ENCODE data around the gene FGR. TPM values are rescaled to one million over a fixed set of nuclear protein-coding genes. Genes with fewer than 3 reads are reported as not detected.
"Not testable (repeated sequence)": the region's sequence is repeated elsewhere in the genome, so short reads cannot be mapped to it uniquely, and the experiment has no call there.

The FGR gene
- total RNA-seq, 1 donor from 2014 or later = 17.2 TPM

DNA sequence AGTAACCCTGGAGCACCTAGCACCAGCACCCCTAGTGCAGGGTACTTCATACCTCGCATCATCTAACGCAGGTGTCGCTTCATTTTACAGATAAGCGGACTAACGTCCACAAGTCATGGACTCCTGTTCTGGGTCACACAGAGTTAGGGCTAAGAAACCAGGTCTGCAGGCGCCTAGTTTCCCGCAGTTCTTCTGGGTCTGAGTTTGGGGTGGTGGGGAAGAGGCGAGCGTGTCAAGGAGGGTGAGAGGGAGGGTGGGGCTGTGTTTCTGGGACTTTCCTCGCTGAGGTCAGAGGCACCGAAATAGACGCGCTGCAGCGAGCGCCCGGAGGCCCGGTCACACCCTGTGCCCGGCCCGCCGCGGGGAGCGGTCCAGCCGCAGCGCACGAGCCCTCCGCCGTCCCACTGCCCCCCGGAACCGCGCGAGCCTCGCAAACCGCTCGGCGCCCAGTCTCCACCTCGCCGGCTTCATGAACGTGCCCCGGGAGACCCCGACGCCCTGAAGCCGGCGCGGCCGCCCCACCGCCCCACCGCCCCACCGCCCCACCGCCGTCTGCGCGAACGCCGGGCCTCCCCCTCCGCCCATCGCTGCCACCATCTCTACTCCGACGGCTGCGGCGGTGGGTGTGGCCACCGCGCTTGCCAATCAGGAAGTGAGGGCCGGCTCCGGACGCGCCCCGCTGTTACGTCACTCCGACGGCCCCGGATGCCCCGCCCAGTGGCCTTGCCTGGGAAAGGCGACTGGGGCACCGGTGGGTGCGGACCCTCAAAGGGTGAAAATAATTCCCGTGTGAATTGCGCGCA lies 24.7 kb upstream of the FGR start:
- DNase-seq (ENCODE audit: low spot score) = peak; percentile 93

DNA sequence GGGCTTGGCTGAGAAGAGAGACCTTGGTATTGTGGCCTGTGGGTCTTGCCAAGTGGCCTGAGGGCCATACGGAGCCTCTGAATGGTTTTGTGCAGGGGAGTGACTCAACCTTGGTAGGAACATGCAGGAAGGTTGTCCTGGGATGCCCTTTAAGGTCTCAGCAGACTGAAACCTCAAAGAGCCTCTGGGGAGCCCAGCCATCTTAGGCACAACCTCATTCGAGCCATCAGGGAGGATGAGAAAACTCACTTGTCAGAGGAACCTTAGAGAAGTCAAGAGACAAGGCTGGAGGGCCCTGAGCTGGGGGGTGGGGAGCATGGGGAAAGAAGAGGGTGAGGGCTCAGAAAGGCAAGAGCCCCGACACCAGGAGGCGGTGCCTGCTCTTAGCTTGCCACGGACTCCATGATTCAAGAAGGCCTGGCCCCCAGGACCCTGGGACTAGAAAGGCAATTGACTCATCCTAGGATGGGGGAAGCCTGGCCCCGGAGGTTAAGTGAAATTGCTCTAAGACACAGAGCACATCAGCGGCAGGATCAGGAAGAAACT lies 24.0 kb upstream of the FGR start:
- DNase-seq (ENCODE audit: low spot score) = no peak

DNA sequence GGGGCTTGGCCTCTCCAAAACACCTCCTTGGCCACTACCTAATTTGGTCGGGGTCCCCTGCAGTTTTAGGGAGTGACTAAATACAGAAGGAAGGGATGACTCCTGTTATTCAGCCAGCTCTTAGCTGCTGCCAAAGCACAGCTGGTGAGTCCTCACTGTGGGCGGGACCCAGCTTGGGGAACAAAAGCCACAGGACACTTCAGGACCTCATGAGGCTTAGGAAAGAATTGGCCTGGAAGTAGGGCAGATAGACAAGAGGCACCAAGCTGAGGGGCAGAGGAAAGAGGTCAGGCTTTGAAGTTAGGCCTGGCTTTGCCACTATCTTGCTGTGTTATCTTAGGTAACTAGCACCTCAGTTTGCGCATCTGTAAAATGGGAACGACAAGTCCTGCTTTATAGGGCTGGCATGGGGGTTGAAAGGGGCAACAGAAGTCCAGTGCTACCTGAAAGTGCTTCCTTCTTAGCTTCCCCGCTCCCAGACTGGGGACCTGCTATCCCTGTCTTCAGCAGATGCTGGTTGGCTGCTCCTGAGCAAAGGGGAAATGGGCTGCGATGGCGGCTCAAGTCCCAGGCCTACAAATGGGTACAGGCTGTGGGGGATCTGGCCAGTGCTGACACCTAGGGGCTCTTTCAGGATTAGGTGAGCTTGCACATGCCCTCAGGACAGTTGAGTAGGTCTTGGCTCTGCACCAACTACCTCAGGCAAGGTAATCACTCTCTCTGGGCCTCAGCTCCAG lies 21.3 kb upstream of the FGR start:
- no peak for DNase-seq (ENCODE audit: low spot score)

DNA sequence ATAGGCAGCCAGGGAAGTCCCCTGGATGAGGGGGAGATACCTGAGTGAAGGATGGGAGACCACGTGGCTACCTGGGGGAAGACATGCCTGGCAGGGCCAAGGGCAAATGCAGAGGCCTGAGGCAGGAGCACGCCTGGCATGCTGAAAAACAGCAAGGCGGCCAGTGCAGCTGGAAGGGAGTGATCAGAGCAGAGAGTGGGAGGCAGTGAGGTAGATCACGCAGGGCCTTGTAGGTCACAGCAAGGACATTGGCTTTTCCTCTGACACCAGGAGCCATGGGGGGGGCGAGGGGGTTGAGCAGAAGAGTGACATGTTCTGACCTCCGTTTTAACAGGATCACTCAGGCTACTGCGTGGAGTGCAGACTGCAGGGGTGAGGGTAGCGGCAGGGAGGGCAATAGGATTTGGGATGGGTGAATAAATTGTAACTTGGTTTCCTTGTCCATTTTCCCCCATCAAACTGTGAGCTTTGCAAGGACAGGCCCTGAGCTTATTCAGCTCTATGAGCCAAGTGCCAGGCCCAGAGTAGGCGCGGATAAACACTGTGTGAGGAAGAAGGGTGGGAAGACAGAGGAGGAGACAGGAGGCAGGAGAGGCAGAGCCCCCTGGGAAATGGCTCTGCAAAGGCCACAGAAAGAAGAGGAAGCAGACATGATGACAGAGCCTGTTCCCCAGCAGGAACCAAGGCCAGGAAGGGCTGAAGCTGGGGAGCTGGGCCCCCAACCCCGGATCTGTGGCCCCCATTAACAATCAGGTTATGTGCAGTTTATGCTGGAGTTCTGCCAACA lies 20.4 kb upstream of the FGR start:
- no peak for DNase-seq (ENCODE audit: low spot score)

DNA sequence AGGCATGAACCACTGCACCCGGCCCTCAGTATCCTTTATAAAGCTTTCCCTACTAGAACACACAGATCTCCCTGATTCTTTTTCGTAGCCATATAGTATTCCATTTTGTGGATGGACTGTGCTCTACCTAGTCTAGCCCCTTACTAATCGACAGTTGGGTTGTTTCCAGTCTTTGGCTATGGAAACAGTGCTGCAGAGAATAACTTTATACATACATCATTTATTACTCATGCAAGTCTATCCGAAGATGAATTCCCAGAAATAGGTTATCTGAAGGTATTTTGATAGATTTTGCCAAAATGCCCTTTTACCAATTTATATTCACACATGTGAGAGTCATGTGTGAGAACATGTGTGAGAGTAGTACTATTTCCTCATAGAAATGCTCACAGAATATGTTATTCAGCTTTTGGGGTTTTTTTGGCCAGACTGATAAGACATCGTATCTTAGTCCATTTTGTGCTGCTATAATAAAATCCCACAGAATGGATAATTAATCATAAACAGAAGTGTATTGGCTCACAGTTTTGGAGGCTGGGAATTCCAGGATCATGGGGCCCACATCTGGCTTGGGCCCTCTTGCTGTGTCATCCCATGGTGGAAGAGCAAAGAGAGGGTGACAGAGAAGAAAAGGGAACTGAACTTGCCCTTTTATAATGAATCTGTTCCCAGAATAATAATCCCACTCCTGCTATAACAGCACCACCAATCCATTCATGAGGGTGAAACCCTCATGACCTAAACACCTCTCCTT lies 17.3 kb upstream of the FGR start:
- DNase-seq (ENCODE audit: low spot score) = no peak

DNA sequence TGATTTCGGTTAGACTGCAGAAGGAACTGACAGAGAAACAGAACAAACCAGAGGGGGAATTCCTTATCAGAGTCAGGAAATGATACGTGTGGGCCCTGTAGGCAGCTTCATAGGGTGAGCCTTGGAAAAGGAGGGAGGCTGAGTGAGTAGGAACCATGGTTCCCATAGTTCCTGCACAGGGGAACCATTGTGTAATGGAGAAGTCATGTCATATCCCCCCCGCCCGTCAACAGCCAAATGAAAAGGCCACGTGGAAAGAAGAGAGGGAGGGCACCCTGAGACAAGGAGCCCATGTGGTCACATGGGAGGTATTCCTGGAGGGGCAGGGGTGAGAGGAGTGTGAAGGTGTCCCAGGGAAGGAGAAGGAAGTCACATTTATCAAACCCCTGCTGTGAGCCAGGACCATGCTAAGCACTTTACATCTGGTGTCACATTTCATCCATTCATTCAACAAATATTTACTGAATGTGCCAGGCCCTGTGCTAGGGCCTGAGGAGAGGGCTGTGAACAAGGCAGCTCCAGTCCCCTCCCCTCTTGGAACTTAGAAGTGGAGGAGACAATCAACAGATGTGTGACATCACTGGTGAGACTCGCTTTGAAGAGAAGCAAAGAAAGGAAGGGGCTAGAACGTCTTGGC lies 15.7 kb upstream of the FGR start:
- no peak for DNase-seq (ENCODE audit: low spot score)

DNA sequence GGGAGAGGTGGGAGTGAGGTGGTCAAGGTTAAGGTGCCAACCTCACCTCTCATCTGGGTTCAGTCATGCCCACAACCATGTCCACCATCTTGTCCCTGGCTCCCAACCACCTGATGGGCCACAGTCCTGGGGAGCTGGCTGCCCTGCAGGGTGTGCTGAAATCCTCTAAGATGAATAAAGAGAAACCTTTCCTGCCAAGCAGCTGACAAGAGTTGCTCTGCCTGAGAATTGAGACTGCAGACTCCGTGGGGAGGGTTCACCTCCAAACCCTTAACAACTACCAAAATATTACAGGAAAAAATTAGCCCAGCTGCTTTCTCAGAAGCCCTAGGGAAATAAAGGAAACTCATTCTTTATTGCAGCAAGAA lies 15.2 kb upstream of the FGR start:
- no peak for DNase-seq (ENCODE audit: low spot score)

DNA sequence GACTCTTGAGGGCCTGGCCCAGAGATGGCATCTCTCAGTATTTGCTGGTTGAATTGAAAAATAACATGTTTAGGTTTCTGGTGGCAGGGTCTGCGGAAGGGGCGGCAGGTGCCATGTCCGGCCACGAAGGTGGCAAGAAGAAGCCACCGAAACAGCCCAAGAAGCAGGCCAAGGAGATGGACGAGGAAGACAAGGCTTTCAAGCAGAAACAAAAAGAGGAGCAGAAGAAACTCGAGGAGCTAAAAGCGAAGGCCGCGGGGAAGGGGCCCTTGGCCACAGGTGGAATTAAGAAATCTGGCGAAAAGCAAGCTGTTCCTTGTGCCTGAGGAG lies 14.3 kb upstream of the FGR start:
- no peak for DNase-seq (ENCODE audit: low spot score)

DNA sequence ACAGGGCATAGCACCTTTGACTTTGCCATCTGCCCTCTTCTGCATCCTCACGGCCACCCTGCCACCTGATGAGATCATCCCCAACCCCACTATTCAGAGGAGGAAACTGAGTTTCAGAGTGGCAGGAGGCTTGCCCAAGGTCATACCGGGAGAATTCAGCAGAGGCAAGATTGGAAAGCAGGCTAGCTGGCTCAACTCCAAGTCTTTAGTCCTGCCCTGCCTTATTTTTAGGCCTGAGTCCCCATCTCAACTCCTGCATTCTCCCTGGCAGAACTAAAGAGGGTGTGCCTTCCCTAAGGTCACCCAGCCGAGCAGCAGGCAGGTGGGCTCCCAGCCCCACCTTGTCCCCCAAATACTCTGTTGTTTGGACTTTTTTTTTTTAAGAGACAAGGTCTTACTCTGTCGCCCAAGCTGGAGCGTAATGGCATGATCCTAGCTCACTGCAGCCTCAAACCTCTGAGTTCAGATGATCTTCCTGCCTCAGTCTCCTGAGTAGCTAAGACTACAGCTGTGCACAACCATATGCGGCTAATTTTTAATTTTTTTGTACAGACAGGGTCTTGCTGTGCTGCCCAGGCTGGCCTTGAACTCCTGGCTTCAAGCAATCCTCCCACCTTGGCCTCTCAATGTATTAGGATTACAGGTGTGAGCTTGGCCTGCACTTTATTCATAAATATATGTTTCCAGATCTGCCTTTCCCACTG lies 13.8 kb upstream of the FGR start:
- DNase-seq (ENCODE audit: low spot score) = no peak

DNA sequence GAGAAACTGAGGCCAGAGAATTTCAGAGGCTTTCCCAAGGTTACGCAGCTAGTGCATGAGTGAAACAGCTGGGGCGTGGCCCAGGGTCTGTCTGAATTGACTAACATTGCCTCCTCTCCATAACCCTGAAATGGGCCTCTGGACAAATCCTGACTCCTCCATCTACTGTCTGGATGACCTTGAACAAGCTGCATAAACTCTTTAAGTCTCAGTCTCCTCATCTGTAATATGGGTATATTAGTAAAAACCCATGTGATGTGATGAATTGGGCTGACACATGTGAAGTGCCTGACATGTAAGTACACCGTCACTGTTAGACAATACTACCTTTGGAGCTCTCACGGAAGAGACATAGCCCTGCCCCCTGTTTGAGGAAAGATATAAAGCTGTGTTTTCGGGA lies 12.3 kb upstream of the FGR start:
- no peak for DNase-seq (ENCODE audit: low spot score)

DNA sequence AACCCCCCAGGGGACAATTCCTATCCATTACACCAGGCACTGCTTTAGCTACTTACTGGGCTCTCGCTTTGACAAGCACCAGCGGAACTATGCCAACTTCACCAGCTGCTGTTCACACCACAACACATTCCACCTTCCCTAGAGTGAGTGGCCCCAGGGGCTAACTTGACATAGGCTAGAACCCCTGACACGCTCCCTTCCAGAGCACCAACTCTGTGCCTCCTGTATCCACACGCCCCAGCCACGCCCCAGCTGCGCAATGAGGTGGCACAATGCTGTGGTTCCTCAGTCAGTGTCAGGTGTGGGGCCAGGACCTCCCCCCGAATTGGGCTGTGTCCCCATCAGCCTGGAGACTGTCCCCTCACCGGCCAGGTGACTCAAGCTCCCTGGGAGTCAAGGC lies 11.7 kb upstream of the FGR start:
- DNase-seq (ENCODE audit: low spot score) = no peak

DNA sequence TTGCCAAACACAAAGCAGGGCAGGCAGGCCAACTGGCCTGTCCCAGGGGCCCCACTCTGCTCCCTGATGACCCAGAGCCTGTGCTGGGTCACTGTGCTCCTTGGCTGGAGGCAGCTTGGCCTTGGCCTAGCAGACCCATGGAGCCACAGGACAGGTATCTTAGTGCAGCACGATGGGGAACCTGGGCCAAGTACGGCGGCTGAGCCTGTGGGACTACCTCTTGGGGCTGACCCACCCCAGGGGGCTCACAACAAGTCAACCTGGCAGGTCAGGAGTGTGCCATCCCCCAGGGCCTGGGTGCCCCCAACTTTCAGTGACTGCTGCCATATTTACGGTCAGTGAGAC lies 10.1 kb upstream of the FGR start:
- no peak for DNase-seq (ENCODE audit: low spot score)

DNA sequence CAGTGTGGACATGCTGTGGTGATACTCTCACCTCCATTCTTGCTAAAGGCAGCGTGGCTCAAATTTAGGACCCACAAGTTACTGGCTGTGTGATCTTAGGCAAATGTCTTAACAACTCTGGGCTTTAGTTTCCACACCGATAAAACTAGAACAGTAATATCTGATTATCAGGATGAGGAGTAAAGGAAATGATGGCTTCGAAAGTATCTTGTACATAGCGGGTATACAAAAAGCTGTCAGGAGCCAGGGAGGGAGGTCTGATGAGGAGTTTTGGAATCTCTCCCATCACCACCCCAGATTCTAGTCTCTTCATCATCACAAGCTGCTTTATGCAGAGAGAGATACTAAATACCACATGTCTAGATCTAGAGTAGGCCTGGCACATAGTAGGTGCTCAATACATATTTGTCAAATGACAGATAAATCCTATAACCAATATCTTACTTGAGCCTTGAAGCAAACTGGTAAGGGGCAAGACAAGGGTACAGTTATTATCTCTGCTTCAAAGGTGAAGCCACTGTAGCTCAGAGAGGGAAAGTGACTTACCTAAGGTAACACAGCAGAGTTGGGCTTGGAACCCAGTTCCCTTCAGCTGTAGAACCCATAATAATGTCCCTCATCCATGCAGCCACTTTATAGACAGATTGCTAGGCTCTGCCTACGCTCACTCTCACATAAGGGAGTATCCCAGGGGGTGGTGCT lies 9.5 kb upstream of the FGR start:
- DNase-seq (ENCODE audit: low spot score) = no peak

DNA sequence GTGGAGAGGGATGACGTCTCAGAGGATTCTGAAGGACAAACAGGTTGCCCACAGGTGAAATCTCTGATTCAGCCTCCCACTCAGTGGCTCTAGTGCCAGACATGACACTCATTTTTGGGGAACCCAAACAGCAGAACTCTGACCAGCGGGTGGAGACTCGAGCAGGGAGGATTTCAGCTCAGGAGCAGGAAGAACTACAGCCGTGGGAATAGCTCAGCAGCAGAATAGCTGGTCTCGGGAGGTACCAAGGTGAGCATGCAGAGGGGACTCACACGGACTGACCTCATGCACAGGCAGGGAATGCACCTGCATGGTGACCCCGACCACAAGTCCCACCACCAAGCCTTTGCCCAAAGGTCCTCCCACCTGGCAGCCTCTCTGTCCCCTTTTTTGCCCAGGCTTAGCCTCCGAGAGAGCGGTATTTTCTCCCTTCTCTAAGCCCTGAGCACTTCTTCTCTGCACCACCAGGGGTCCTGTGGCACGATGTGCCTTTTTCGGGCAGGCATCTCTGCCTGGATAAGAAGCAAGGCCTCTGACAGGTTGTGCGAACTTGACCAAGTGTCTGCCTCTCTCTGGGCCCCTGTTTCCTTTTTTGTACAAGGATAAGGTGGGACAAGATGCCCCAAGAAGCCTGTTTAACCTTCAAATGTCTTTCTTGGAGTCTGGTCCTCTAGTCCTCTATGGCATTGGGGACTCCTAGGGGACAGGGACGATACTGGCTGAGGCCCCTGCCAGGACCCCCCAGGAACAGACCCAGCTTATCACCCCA lies 8.8 kb upstream of the FGR start:
- no peak for DNase-seq (ENCODE audit: low spot score)

DNA sequence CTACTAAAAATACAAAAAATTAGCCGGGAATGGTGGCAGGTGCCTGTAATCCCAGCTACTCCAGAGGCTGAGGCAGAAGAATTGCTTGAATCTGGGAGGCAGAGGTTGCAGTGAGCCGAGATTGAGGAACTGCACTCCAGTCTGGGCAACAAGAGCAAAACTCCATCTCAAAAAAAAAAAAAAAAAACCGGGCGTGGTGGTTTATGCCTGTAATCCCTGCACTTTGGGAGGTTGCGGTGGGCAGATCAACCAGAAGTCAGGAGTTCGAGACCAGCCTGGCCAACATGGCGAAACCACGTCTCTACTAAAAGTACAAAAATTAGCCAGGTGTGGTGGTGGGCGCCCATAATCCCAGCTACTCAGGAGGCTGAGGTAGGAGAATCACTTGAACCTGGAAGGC lies 5.5 kb upstream of the FGR start:
- DNase-seq (ENCODE audit: low spot score) = not testable (repeated sequence)

DNA sequence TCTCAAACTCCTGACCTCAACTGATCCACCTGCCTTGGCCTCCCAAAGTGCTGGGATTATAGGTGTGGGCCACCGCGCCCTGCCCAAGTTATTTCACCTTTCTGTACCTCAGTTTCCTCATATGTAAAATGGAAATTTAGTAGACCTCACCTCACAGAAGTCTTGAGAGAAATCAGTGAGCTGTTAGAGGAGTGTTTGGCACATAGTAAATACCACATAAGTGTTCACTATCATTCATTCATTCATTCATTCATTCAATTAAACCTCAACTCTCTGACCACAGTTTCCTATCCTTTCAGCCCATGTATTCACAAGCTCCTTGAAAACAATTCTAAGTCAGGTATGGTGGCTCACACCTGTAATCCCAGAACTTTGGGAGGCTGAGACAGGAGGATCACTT lies 3.8 kb upstream of the FGR start:
- no peak for DNase-seq (ENCODE audit: low spot score)

DNA sequence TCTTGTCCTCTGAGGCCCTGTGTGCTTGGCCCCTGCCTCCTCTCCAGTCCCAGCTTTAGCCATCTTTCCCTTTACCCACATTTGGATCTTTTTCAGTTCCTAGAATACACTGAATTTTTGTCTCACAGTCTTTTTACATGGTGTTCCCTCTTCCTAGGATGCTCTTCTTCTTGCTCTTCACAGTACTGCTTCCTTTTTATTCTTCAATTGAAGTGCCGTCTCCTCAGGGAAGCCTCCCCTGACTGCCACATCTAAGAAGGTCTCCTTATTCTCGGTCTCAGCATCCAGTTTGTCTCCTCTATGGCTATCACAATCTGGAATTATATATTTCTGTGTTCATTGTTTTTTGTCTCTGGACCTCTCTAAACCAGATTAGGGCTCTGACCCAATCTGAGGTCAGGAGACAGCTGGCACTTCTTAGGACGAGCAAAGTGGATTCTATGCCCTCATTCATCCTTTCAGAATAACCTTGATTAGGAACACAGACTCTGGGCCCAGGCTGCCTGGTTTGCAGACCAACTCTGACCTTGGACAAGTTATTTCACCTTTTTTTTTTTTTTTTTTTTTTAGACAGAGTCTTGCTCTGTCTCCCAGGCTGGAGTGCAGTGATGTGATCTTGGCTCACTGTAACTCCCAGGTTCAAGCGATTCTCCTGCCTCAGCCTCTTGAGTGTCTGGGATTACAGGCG lies 3.2 kb upstream of the FGR start:
- DNase-seq (ENCODE audit: low spot score) = no peak

DNA sequence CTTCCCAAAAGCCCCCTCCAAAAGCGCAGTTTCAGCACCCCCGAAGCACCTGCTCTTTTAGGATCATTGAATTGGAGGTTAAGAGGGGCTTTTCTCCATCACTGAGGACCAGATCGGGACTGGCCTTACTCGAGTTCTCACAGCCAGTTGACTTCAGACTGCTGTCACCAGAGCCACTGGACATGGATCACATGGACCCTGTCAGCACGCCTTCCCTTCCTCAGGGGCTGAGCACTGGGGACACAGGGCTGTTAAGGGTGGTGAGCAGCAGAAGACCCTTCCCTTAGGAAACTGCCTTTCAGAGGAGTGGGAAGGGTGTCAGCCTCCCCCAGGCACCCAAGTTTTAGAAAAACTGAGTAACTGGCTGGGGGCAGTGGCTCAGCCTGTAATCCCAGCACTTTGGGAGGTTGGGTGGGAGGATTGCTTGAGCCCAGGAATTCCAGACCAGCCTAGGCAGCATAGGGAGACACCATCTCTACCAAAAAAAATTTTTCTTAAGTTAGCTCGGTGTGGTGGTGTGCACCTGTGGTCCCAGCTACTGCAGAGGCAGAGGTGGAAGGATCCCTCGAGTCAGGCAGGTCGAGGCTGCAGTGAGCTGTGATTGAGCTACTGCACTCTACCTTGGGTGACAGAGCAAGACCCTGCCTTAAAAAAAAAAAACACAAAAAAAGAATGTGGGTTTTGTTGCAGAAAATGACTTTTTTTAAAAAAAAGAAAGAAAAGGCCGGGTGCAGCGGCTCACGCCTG lies 584 bp upstream of the FGR start:
- no peak for DNase-seq (ENCODE audit: low spot score)
